Spinal cord (tissue), 10 donors: ENCODE results near the gene ARHGAP26. TPM values are rescaled to one million over a fixed set of nuclear protein-coding genes. Genes with fewer than 3 reads are reported as not detected.

Experiments
- DNase-seq, 6 donors: peaks; one replicate each; pipeline versions ENCODE4 v3.0.0 to v3.0.0-alpha.2; 2013 to 2015; ENCODE audit warnings: low spot score in 6 of 6, low read depth in 4 of 6
- H3K27ac ChIP-seq: one replicate; pipeline ENCODE4 v1.5.1; 2013; ENCODE audit warnings: low read depth, low read length, control low read depth
- H3K27me3 ChIP-seq: one replicate; pipeline ENCODE4 v1.6.1; 2013; ENCODE audit warnings: low read length; ENCODE audit not compliant: control insufficient read depth, insufficient read depth
- H3K36me3 ChIP-seq: one replicate; pipeline ENCODE4 v1.6.1; 2013; ENCODE audit warnings: low read length; ENCODE audit not compliant: control insufficient read depth, insufficient read depth
- H3K4me1 ChIP-seq: one replicate; pipeline ENCODE4 v1.6.1; 2013; ENCODE audit warnings: low read length; ENCODE audit not compliant: control insufficient read depth, insufficient read depth
- H3K4me3 ChIP-seq: one replicate; pipeline ENCODE4 v1.5.1; 2013; ENCODE audit warnings: low read depth, low read length, control low read depth
- H3K9me3 ChIP-seq: one replicate; pipeline ENCODE4 v1.6.1; 2013; ENCODE audit warnings: low read length; ENCODE audit not compliant: control insufficient read depth, insufficient read depth
- WGBS: methylation state at CpG from one replicate; pipeline ENCODE4 v1.1.5; 2013; ENCODE audit warnings: missing lambda C conversion rate; ENCODE audit not compliant: insufficient coverage; 5-methylcytosine and 5-hydroxymethylcytosine counted together
- polyA plus RNA-seq, 2 donors: library from polyadenylated mRNA; unstranded; fragments of 120-200 nt; gene quantifications; one replicate each; pipeline ENCODE4 v1.2.1, GENCODE V29; 2013; ENCODE audit not compliant: insufficient read length in 2 of 2
- total RNA-seq, 2 donors: library from RNA; depleted of rRNA in 1 of 2; stranded (reverse); fragments of 120-200 nt in 1 of 2; fragments of >200 nt in 1 of 2; gene quantifications; one replicate each; pipeline versions ENCODE4 v1.2.3 to v1.2.4, GENCODE V29; 2013 to 2014
- donor health status: healthy.

The ARHGAP26 gene
- total and polyA plus RNA-seq, 4 donors, result 21.9 to 39.7 (median 22.4) TPM

DNA sequence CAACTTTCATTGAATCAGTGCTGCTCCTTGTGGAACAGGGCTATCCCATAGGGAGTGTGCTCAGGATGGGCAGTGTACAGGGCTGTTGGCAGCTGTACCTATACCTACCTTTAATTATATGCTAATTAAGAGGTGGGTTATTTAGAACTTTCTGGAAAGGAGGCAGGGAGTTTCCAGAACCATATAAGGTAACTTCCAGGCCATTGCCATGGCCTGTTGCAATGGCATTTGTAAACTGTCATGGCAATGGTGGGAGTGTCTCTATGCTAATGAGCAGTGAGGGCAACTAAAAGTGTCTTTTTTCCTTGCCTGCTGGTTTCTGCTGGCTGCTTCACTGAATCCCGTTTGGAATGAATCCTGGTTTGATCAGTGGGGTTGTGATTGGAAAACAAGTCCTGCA, 2.3 kb upstream of the ARHGAP26 start:
- H3K9me3 ChIP-seq, result no peaks in the 10 kb centered on the region
- no peak for DNase-seq
- no peak overlapping the region for H3K27ac ChIP-seq
- WGBS, result 43% methylated on average over 1 of the region's 1 CpG
- H3K36me3 ChIP-seq, result no peaks in the 10 kb centered on the region
- no peaks in the 10 kb centered on the region for H3K27me3 ChIP-seq
- no peak overlapping the region for H3K4me3 ChIP-seq
- H3K4me1 ChIP-seq, result peaks cover 14% of the 10 kb centered on the region

GRCh38 chr5:142769251-142769792, 855 bp upstream of the ARHGAP26 start:
- Histone ChIP-seq H3K27me3 (no peaks in the 10 kb centered on the region), H3K36me3 (no peaks in the 10 kb centered on the region), H3K4me1 (peaks cover 14% of the 10 kb centered on the region), H3K27ac (peak overlapping the region; percentile 93), H3K4me3 (peak overlapping the region; percentile 98), H3K9me3 (no peaks in the 10 kb centered on the region)
- WGBS, result 3% methylated on average over 8 of the region's 15 CpGs
- DNase-seq, result peak in 2 of 6 donors; percentile 34 to 66

GRCh38 chr5:142770650-142771609, 753 bp downstream of the ARHGAP26 start:
- Histone ChIP-seq H3K4me1 (peaks cover 14% of the 10 kb centered on the region), H3K36me3 (no peaks in the 10 kb centered on the region), H3K4me3 (peak overlapping the region; percentile 98), H3K27me3 (no peaks in the 10 kb centered on the region), H3K27ac (peak overlapping the region; percentile 93), H3K9me3 (no peaks in the 10 kb centered on the region)
- peak in 3 of 6 donors; percentile 42 to 70 (median 68) for DNase-seq
- WGBS, result under 1% methylated on average over 85 of the region's 86 CpGs

DNA sequence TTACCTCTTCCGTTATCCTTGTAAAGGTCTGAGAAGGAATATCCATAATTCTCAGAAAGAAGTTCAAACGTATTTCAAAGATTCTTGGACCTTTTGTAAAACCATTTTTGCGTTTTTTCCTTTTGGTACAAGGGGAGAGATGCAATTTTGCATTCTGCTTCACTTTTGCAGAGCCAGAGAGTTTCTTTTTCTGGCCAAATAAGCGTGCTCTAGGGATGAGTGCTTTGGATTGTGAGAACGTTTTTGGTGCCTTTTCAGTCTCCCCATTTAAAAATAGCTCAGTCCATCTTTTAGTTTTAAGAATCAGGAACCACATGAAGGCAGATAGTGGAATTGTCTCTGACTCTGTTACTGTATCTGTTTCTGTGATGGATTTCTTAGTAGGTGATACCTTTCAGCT, 1.5 kb downstream of the ARHGAP26 start:
- peak overlapping the region; percentile 84 for H3K27ac ChIP-seq
- H3K4me1 ChIP-seq, result peaks cover 14% of the 10 kb centered on the region
- peak overlapping the region; percentile 98 for H3K4me3 ChIP-seq
- H3K9me3 ChIP-seq, result no peaks in the 10 kb centered on the region
- no peak for DNase-seq
- H3K27me3 ChIP-seq, result no peaks in the 10 kb centered on the region
- WGBS, result 33% methylated on average over 1 of the region's 5 CpGs
- no peaks in the 10 kb centered on the region for H3K36me3 ChIP-seq

GRCh38 chr5:142772446-142773293, 2.5 kb downstream of the ARHGAP26 start:
- DNase-seq, result no peak
- H3K4me1 ChIP-seq, result peaks cover 14% of the 10 kb centered on the region
- 92% methylated on average over 1 of the region's 6 CpGs for WGBS
- no peaks in the 10 kb centered on the region for H3K36me3 ChIP-seq
- H3K4me3 ChIP-seq, result peak overlapping the region; percentile 98
- no peaks in the 10 kb centered on the region for H3K27me3 ChIP-seq
- H3K27ac ChIP-seq, result no peak overlapping the region
- H3K9me3 ChIP-seq, result no peaks in the 10 kb centered on the region

DNA sequence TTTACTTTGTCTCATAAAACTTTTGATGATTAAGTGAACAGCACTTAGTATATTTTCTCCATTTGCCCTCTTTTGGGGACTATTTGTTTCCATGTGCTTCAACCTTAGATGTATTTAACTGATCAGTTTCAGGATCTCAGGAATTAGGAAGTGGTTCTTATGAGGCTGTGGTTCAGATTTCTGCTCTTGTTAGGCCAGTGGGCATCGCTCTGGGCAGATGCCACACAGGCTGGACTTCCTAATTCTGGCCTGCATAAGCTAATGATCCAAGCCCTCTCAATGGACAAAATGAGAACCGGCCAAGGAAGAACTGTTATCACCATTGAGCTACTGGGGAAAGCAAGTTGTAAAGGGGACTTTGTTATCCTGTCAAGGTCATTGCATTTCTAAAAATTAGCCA, 6.9 kb downstream of the ARHGAP26 start:
- no peaks in the 10 kb centered on the region for H3K9me3 ChIP-seq
- H3K4me3 ChIP-seq, result no peak overlapping the region
- H3K27ac ChIP-seq, result no peak overlapping the region
- WGBS, result 100% methylated on average over 1 of the region's 2 CpGs
- no peak for DNase-seq
- no peaks in the 10 kb centered on the region for H3K27me3 ChIP-seq
- peaks cover 9% of the 10 kb centered on the region for H3K4me1 ChIP-seq
- H3K36me3 ChIP-seq, result no peaks in the 10 kb centered on the region

DNA sequence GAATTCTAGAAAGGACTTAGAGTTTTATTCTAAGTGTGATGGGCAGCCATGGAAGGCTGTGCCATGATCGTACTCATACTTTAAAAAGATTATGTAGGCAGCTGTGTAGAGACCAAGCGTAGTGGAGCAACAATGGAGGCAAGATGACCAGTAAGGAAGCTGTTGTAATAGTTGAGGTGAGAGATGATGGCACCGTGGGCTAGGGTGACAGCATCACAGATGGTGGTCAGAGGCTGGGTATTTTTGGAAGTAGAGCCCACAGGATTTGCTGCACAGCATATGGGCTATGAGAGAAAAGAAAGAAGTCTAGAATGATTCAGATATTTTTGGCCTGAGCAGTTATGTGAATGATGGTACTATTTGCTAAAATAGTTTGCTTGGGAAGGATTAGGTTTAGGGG, 7.7 kb downstream of the ARHGAP26 start:
- Histone ChIP-seq H3K27ac (no peak overlapping the region), H3K4me3 (no peak overlapping the region), H3K36me3 (no peaks in the 10 kb centered on the region), H3K4me1 (peaks cover 9% of the 10 kb centered on the region), H3K9me3 (no peaks in the 10 kb centered on the region), H3K27me3 (no peaks in the 10 kb centered on the region)
- DNase-seq, result no peak
- 89% methylated on average over 3 of the region's 3 CpGs for WGBS

DNA sequence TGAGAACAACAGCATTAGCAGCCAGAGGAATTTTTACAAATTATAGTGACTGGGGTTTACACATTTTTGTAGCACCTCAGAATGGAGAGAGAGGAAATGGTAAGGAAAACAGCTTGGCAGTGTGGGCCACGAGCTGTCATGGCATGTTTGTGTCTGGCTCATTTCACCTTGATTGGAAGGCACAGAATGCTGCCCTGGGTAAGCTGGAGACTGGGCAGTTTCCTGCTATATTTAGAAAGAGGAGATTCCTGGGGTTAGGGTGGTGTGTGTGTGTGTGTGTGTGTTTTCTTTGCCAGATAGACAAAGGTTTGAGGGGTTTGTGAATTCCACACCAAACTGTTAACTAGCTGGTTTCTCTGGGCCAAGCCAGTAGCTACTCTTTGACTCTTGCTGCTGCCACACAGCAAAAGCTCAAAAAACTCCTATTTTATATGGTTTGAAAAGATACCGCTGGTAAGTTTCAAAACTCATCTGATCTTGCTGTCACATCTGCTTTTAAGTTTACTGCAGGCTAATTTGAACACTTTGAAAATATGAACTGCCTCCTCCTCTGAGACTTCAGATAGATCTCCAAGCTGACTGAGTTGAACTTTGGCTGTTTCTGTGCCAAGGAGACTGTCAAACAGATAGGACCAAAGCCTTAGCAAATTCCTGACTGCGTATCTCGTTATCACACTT, 9.1 kb downstream of the ARHGAP26 start:
- H3K4me1 ChIP-seq, result peaks cover 22% of the 10 kb centered on the region
- no peaks in the 10 kb centered on the region for H3K36me3 ChIP-seq
- no peaks in the 10 kb centered on the region for H3K9me3 ChIP-seq
- H3K27ac ChIP-seq, result no peak overlapping the region
- H3K4me3 ChIP-seq, result no peak overlapping the region
- no peak for DNase-seq
- 50% methylated on average over 1 of the region's 4 CpGs for WGBS
- H3K27me3 ChIP-seq, result no peaks in the 10 kb centered on the region

GRCh38 chr5:142780871-142781270, 10.7 kb downstream of the ARHGAP26 start:
- 40% methylated on average over 1 of the region's 2 CpGs for WGBS
- H3K9me3 ChIP-seq, result no peaks in the 10 kb centered on the region
- H3K4me1 ChIP-seq, result peaks cover 22% of the 10 kb centered on the region
- peak in 1 of 6 donors; percentile 39 for DNase-seq
- no peaks in the 10 kb centered on the region for H3K27me3 ChIP-seq
- H3K36me3 ChIP-seq, result no peaks in the 10 kb centered on the region
- H3K27ac ChIP-seq, result no peak overlapping the region
- H3K4me3 ChIP-seq, result no peak overlapping the region
